Mammary epithelial cell (primary cell): ENCODE measurements around the gene GADL1.

Experiments used
- EZH2 ChIP-seq: IDR thresholded peaks from 2 replicates; pipeline ENCODE4 v1.6.1; 2012; ENCODE audit warnings: low read length, inconsistent platforms, borderline replicate concordance
- TF ChIP-seq, protein P1 (sequence below), 2 donors: IDR thresholded peaks in 1 of 2; conservative IDR thresholded peaks in 1 of 2; 2 replicates each; pipeline ENCODE4 v1.5.1; 2011 to 2012; ENCODE audit warnings: inconsistent platforms in 2 of 2, low read length in 2 of 2, mild to moderate bottlenecking in 2 of 2, control low read depth in 1 of 2, low read depth in 1 of 2; ENCODE audit not compliant: insufficient read depth in 1 of 2; ENCODE audit errors: extremely low read depth in 1 of 2

DNA sequence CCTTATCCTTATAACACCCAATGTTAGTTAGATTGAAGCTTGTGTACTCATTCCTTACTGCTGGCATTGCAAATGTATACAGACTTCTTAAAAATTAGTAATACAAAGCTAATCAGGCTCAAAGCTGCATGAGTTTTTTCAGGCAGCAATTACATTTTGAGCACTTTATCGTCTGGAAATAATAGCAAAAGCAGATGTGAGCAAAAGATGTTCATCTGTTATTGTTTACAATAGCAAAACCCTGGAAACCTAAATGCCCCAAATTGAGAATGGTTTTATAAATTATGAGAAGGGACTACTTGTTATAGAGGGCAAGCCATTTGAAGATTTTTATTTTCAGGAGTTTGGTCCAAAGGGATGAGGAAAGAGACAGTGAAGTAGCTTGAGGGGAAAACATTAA is 126.4 kb downstream of the GADL1 start:
- TF ChIP-seq EZH2, result no peak
- TF ChIP-seq, protein P1, sequence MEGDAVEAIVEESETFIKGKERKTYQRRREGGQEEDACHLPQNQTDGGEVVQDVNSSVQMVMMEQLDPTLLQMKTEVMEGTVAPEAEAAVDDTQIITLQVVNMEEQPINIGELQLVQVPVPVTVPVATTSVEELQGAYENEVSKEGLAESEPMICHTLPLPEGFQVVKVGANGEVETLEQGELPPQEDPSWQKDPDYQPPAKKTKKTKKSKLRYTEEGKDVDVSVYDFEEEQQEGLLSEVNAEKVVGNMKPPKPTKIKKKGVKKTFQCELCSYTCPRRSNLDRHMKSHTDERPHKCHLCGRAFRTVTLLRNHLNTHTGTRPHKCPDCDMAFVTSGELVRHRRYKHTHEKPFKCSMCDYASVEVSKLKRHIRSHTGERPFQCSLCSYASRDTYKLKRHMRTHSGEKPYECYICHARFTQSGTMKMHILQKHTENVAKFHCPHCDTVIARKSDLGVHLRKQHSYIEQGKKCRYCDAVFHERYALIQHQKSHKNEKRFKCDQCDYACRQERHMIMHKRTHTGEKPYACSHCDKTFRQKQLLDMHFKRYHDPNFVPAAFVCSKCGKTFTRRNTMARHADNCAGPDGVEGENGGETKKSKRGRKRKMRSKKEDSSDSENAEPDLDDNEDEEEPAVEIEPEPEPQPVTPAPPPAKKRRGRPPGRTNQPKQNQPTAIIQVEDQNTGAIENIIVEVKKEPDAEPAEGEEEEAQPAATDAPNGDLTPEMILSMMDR (conservative IDR thresholded peaks at IDR 0.05 in 1 of 2, IDR thresholded peaks at IDR 0.05 in 1 of 2; ENCODE audit: extremely low read depth in 1 of 2, insufficient read depth in 1 of 2, low read depth in 1 of 2, low read length in 2 of 2), result no peak
